Trophoblast cell (in vitro differentiated cells and primary cell): Measurements from ENCODE around the gene TIMP4.
A peak's percentile ranks its signal among the peaks of the same experiment; 100 is the strongest.

ENCODE experiments used
- DNase-seq, 2 donors: peaks; one replicate each; pipeline ENCODE4 v3.0.0-alpha.2; 2016
- H2AFZ ChIP-seq: 2 replicates; pipeline ENCODE4 v1.6.1; 2013; ENCODE audit warnings: low read length, moderate library complexity, mild to moderate bottlenecking; ENCODE audit not compliant: insufficient read depth, poor library complexity
- H2AK5ac ChIP-seq: 2 replicates; pipeline ENCODE4 v1.6.1; 2013; ENCODE audit warnings: mild to moderate bottlenecking, low read length
- H2BK120ac ChIP-seq: 2 replicates; pipeline ENCODE4 v1.6.1; 2013; ENCODE audit warnings: low read length, mild to moderate bottlenecking, moderate library complexity; ENCODE audit not compliant: insufficient read depth, poor library complexity
- H2BK12ac ChIP-seq: 2 replicates; pipeline ENCODE4 v1.6.1; 2013; ENCODE audit warnings: mild to moderate bottlenecking, low read length, moderate library complexity
- H2BK5ac ChIP-seq: 2 replicates; pipeline ENCODE4 v1.6.1; 2013; ENCODE audit warnings: low read length, low read depth, moderate library complexity, mild to moderate bottlenecking; ENCODE audit not compliant: poor library complexity
- H3K14ac ChIP-seq: 2 replicates; pipeline ENCODE4 v1.6.1; 2013; ENCODE audit warnings: mild to moderate bottlenecking, low read length
- H3K18ac ChIP-seq: 2 replicates; pipeline ENCODE4 v1.6.1; 2013; ENCODE audit warnings: mild to moderate bottlenecking, low read length
- H3K23ac ChIP-seq: 2 replicates; pipeline ENCODE4 v1.6.1; 2013; ENCODE audit warnings: low read length
- H3K27ac ChIP-seq: 2 replicates; pipeline ENCODE4 v1.5.1; 2013; ENCODE audit warnings: low read depth, mild to moderate bottlenecking, inconsistent platforms, low read length, moderate library complexity
- H3K27me3 ChIP-seq: 2 replicates; pipeline ENCODE4 v1.6.1; 2013; ENCODE audit warnings: inconsistent platforms, mild to moderate bottlenecking, low read length, moderate library complexity; ENCODE audit not compliant: insufficient read depth
- H3K36me3 ChIP-seq, 2 experiments: 1 replicate in 1 of 2; 2 replicates in 1 of 2; pipeline ENCODE4 v1.6.1; 2013; ENCODE audit warnings: low read length in 2 of 2, mild to moderate bottlenecking in 2 of 2, moderate library complexity in 1 of 2; ENCODE audit not compliant: insufficient read depth in 2 of 2, control insufficient read depth in 1 of 2
- H3K4ac ChIP-seq: 2 replicates; pipeline ENCODE4 v1.6.1; 2013; ENCODE audit warnings: low read depth, mild to moderate bottlenecking, low read length, moderate library complexity
- H3K4me1 ChIP-seq, 2 experiments: 1 replicate in 1 of 2; 2 replicates in 1 of 2; pipeline ENCODE4 v1.6.1; 2013; ENCODE audit warnings: low read length in 2 of 2, mild to moderate bottlenecking in 2 of 2, moderate library complexity in 1 of 2; ENCODE audit not compliant: insufficient read depth in 2 of 2, control insufficient read depth in 1 of 2
- H3K4me2 ChIP-seq: 2 replicates; pipeline ENCODE4 v1.6.1; 2013; ENCODE audit warnings: inconsistent platforms, mild to moderate bottlenecking, low read length, moderate library complexity
- H3K4me3 ChIP-seq: 2 replicates; pipeline ENCODE4 v1.5.1; 2013; ENCODE audit warnings: mild to moderate bottlenecking, low read depth, low read length, inconsistent platforms
- H3K79me1 ChIP-seq: one replicate; pipeline ENCODE4 v1.6.1; 2013; ENCODE audit warnings: low read length
- H3K79me2 ChIP-seq: 2 replicates; pipeline ENCODE4 v1.6.1; 2013; ENCODE audit warnings: low read length, mild to moderate bottlenecking; ENCODE audit not compliant: control insufficient read depth, insufficient read depth, poor library complexity
- H3K9ac ChIP-seq: 2 replicates; pipeline ENCODE4 v1.6.1; 2013; ENCODE audit warnings: mild to moderate bottlenecking, low read length
- H3K9me3 ChIP-seq: 2 replicates; pipeline ENCODE4 v1.6.1; 2013; ENCODE audit warnings: low read depth, mild to moderate bottlenecking, control low read depth, inconsistent platforms, low read length; ENCODE audit not compliant: insufficient read depth
- H4K12ac ChIP-seq: 2 replicates; pipeline ENCODE4 v1.6.1; 2013; ENCODE audit warnings: low read depth, mild to moderate bottlenecking, low read length, moderate library complexity
- H4K8ac ChIP-seq: 2 replicates; pipeline ENCODE4 v1.6.1; 2013; ENCODE audit warnings: low read depth, mild to moderate bottlenecking, low read length, moderate library complexity
- H4K91ac ChIP-seq: one replicate; pipeline ENCODE4 v1.6.1; 2013; ENCODE audit warnings: low read depth, mild to moderate bottlenecking, low read length, moderate library complexity
- WGBS: extraction: QIAGEN DNeasy Blood & Tissue Kit; methylation state at CpG from one replicate; pipeline ENCODE4 v1.1.7; 2013; ENCODE audit warnings: missing lambda C conversion rate; ENCODE audit not compliant: insufficient read length, insufficient coverage; ENCODE audit errors: extremely low coverage; 5-methylcytosine and 5-hydroxymethylcytosine counted together

Gene TIMP4

DNA sequence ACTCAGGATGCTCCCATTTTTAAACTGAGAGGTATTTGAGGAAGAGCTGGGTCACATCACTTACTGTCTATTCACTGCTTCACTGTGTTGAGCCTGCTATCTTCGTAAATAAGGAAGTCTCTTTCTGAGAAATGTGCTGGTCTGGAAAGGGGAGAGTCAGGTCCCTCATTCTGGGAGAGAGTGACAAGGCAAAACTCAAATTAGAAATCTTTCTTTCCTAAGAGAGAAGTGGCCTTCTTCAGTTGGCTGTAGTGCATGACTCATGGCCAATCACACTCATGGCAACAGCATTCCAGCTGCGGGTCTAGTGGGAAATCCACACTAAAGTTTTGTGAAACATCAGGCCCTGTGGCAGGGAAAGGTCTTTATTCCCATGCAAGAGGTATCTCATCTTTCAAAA, 11.5 kb upstream of the TIMP4 start:
- Histone ChIP-seq H3K79me2 (no peaks in the 10 kb centered on the region), H4K8ac (no peak overlapping the region), H3K27me3 (no peaks in the 10 kb centered on the region), H3K9ac (no peak overlapping the region), H3K4me1 (no peaks in the 10 kb centered on the region), H3K4ac (no peak overlapping the region), H3K4me2 (no peak overlapping the region), H4K91ac (no peak overlapping the region), H2AFZ (no peak overlapping the region), H3K4me3 (no peak overlapping the region), H3K79me1 (no peaks in the 10 kb centered on the region), H2AK5ac (no peak overlapping the region), H3K14ac (no peak overlapping the region), H3K27ac (no peak overlapping the region), H3K23ac (no peak overlapping the region), H3K36me3 (no peaks in the 10 kb centered on the region), H2BK5ac (no peak overlapping the region), H2BK120ac (no peak overlapping the region), H4K12ac (no peak overlapping the region), H3K9me3 (peaks cover 2% of the 10 kb centered on the region), H2BK12ac (no peak overlapping the region), H3K18ac (no peak overlapping the region)
- DNase-seq = peak; percentile 45 to 50
- no CpG with 5 or more reads among the region's 2 CpGs for WGBS

DNA sequence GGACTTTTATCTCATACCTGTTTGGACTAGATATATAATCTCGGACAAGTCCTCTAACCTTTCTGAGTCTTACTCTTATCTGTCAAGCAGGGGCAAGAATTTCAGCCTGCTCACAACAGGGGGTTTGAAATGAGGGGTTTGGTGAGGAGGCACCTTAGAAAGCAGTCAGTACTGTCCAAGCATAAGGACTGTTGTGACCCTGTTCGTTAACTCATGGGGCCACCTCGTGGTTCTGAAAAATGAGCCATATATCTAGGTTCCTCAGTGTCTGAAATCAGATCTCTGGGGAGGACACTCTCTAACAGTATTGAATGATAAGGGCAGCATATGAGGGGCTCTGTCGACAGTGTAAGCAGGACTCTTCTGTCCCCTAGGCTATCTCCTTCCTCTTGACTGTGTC, 7.2 kb upstream of the TIMP4 start:
- no peak overlapping the region for H2BK120ac ChIP-seq
- H3K18ac ChIP-seq = no peak overlapping the region
- no peak overlapping the region for H4K8ac ChIP-seq
- H3K4me2 ChIP-seq = no peak overlapping the region
- no peak overlapping the region for H3K23ac ChIP-seq
- no peak overlapping the region for H3K27ac ChIP-seq
- no peaks in the 10 kb centered on the region for H3K79me1 ChIP-seq
- H3K4me1 ChIP-seq = peaks cover 0 to 2% of the 10 kb centered on the region in 2 experiments
- H2BK12ac ChIP-seq = no peak overlapping the region
- H3K27me3 ChIP-seq = no peaks in the 10 kb centered on the region
- no peak for DNase-seq
- H3K36me3 ChIP-seq = no peaks in the 10 kb centered on the region
- no peak overlapping the region for H4K91ac ChIP-seq
- H2BK5ac ChIP-seq = no peak overlapping the region
- no peak overlapping the region for H3K4me3 ChIP-seq
- H3K79me2 ChIP-seq = no peaks in the 10 kb centered on the region
- no peak overlapping the region for H3K4ac ChIP-seq
- H3K14ac ChIP-seq = no peak overlapping the region
- H4K12ac ChIP-seq = no peak overlapping the region
- H3K9ac ChIP-seq = no peak overlapping the region
- H3K9me3 ChIP-seq = peaks cover 1% of the 10 kb centered on the region
- no CpG with 5 or more reads among the region's 4 CpGs for WGBS
- no peak overlapping the region for H2AK5ac ChIP-seq
- H2AFZ ChIP-seq = no peak overlapping the region

DNA sequence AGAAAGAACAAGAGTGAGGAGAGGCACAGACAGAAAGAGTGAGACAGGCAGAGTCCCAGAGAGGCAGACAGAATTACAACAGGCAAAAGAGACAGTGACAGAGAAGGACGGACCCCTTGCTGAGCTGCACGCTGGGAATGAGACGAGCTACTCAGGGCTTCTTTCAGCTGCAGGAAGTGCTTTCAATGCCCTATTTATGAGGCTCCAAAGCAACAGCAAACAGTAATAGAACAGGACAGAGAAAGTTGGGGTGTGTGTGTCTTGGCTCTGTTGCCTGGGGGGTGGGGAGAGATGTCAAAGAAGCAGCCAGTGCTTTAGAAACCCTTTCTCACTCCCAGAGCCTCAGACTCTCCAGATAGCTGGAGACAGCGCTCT, 502 bp upstream of the TIMP4 start:
- Histone ChIP-seq H2BK12ac (no peak overlapping the region), H3K4ac (no peak overlapping the region), H3K9ac (no peak overlapping the region), H3K9me3 (no peaks in the 10 kb centered on the region), H3K14ac (no peak overlapping the region), H4K8ac (no peak overlapping the region), H4K12ac (no peak overlapping the region), H2AK5ac (no peak overlapping the region), H2AFZ (no peak overlapping the region), H3K79me1 (peaks cover 10% of the 10 kb centered on the region), H3K23ac (no peak overlapping the region), H2BK120ac (no peak overlapping the region), H3K18ac (no peak overlapping the region), H3K27ac (no peak overlapping the region), H2BK5ac (no peak overlapping the region), H3K4me1 (peaks cover 24 to 27% of the 10 kb centered on the region in 2 experiments), H4K91ac (no peak overlapping the region), H3K4me2 (no peak overlapping the region), H3K27me3 (no peaks in the 10 kb centered on the region), H3K79me2 (no peaks in the 10 kb centered on the region), H3K4me3 (no peak overlapping the region), H3K36me3 (no peaks in the 10 kb centered on the region)
- DNase-seq = no peak
- no CpG with 5 or more reads among the region's 4 CpGs for WGBS

DNA sequence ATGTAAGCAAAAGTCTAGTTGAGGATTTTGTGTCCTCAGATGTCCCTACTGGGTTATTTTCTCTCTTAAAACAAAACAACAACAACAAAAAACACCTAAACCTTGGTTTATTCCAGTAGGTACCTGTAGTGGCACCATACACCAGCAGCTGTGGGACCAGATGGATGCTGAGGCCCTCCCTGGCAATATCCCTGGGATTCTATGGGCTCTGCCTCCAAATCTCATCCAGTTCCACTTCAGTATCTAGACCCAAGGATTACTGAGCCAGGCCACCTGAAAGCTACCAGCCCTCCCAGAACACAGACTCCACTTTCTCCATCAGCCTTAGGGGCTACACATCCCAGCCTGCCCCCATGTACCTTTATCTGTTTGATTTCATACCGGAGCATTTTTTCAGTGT, 1.7 kb downstream of the TIMP4 start:
- Histone ChIP-seq H3K79me1 (peaks cover 10% of the 10 kb centered on the region), H3K18ac (no peak overlapping the region), H2BK120ac (no peak overlapping the region), H2AK5ac (peak overlapping the region; percentile 36), H3K4ac (no peak overlapping the region), H3K9me3 (no peaks in the 10 kb centered on the region), H3K23ac (no peak overlapping the region), H3K4me2 (no peak overlapping the region), H3K27me3 (no peaks in the 10 kb centered on the region), H3K79me2 (no peaks in the 10 kb centered on the region), H3K14ac (no peak overlapping the region), H2BK12ac (no peak overlapping the region), H3K36me3 (no peaks in the 10 kb centered on the region), H2BK5ac (no peak overlapping the region), H2AFZ (no peak overlapping the region), H4K91ac (no peak overlapping the region), H3K9ac (no peak overlapping the region), H4K8ac (no peak overlapping the region), H3K4me3 (no peak overlapping the region), H4K12ac (no peak overlapping the region), H3K27ac (no peak overlapping the region), H3K4me1 (peaks cover 24 to 27% of the 10 kb centered on the region in 2 experiments)
- DNase-seq = no peak
- WGBS = no CpG with 5 or more reads among the region's 1 CpG
